Measurements from ENCODE around the gene CLDN18. TPM values are rescaled to one million over a fixed set of nuclear protein-coding genes. Genes with fewer than 3 reads are reported as not detected.

CLDN18 gene
- total and polyA plus RNA-seq, 9 of the 15 experiments (the other 6 are each of a cell fraction or from before 2014, with no cell fraction given), result 0.11 TPM; not detected in 8

GRCh38 chr3:137998121-137999042 is 11.6 kb upstream of the CLDN18 start:
- peaks cover 0 to 20% of the 10 kb centered on the region in 2 experiments; a peak in 1 of 5 replicates for H3K27me3 ChIP-seq (ENCODE audit: control insufficient read depth in 2 of 2, insufficient read depth in 2 of 2, low read length in 2 of 2)
- no peak overlapping the region for H3K4me2 ChIP-seq (ENCODE audit: insufficient read depth, low read length)
- H3K79me2 ChIP-seq (ENCODE audit: control insufficient read depth, insufficient read depth, low read length), result no peaks in the 10 kb centered on the region
- POLR2A ChIA-PET, result no interaction called here
- H3K9me1 ChIP-seq (ENCODE audit: control insufficient read depth, insufficient read depth, low read length), result no peaks in the 10 kb centered on the region
- FAIRE-seq (no peak), ATAC-seq (no peak), DNase-seq (ENCODE audit: extremely low read depth in 1 of 4, low spot score in 3 of 4) (no peak)
- H3K4me3 ChIP-seq, result no peak overlapping the region
- no TSS peak for BruUV-seq (replicated peaks)
- no peak overlapping the region for H3K9ac ChIP-seq (ENCODE audit: insufficient read depth in 1 of 2, low read depth in 2 of 2, low read length in 2 of 2)
- CTCF ChIA-PET (ENCODE audit: low intra/inter-chr PET ratio), result no interaction called here
- H4K20me1 ChIP-seq (replicated peaks; ENCODE audit: control insufficient read depth, insufficient read depth, low read length), result no peaks in the 10 kb centered on the region
- no peak overlapping the region for H2AFZ ChIP-seq (ENCODE audit: low read depth, low read length)
- in situ Hi-C loops (cut with MboI) (no loop called here), intact Hi-C loops (cut with micrococcal nuclease) (no loop called here)
- no peaks in the 10 kb centered on the region for H3K4me1 ChIP-seq (replicated peaks in 1 of 2; ENCODE audit: control insufficient read depth in 2 of 2, insufficient read depth in 2 of 2, low read length in 2 of 2)
- no peak overlapping the region for H3K27ac ChIP-seq (ENCODE audit: extremely low read depth, low read depth, low read length)
- WGBS (ENCODE audit: insufficient coverage, low coverage, missing lambda C conversion rate), result under 1% methylated on average over 18 of the region's 18 CpGs
- TF ChIP-seq ZNF318 (IDR thresholded peaks at IDR 0.05; ENCODE audit: borderline replicate concordance in 1 of 2, low read depth in 1 of 2) (no peak), RCOR1 (IDR thresholded peaks at IDR 0.05; ENCODE audit: borderline replicate concordance in 1 of 2, low read depth in 2 of 2, low read length in 2 of 2) (no peak), ZBTB26 (CRISPR knock-in tag; IDR thresholded peaks at IDR 0.05) (no peak), ZNF263 (CRISPR knock-in tag; IDR thresholded peaks at IDR 0.05; ENCODE audit: borderline replicate concordance) (no peak), ZNF551 (CRISPR knock-in tag; IDR thresholded peaks at IDR 0.05) (no peak), ZNF347 (CRISPR knock-in tag; IDR thresholded peaks at IDR 0.05; ENCODE audit: low read depth) (no peak), DACH1 (IDR thresholded peaks at IDR 0.05; ENCODE audit: partially characterized antibody) (no peak), MAFK (IDR thresholded peaks at IDR 0.05; ENCODE audit: low read length) (no peak), XRCC5 (IDR thresholded peaks at IDR 0.05; ENCODE audit: low read depth, low read length) (no peak)
- H3K9me3 ChIP-seq (replicated peaks; ENCODE audit: control insufficient read depth, insufficient read depth, low read depth, low read length), result no peaks in the 10 kb centered on the region
- no peaks in the 10 kb centered on the region for H3K36me3 ChIP-seq (ENCODE audit: control insufficient read depth, insufficient read depth, low read length)
